Right hindlimb (tissue), 1 donor: ENCODE measurements around the gene CEP41.

Source experiments
- DNase-seq: peaks from one replicate; pipeline ENCODE4 v3.0.0-alpha.2; 2018

CEP41 gene

GRCh38 chr7:130440527-130441365 is at the start of gene CEP41:
Gene CEP41 (minus strand): TSS chr7:130441016. CDS start chr7:130440966, 50 bp downstream.
- peak; percentile 99 for DNase-seq

GRCh38 chr7:130490311-130490791 is 49.5 kb upstream of the CEP41 start:
- peak; percentile 68 for DNase-seq

- DNase-seq = peak; percentile 65
Measured at GRCh38 chr7:130489140-130489983, 48.5 kb upstream of the CEP41 start.

GRCh38 chr7:130488392-130489139 is 47.8 kb upstream of the CEP41 start:
- DNase-seq = no peak

- no peak for DNase-seq
Measured at GRCh38 chr7:130486954-130487436, 46.2 kb upstream of the CEP41 start.

- DNase-seq = peak; percentile 43
Measured at GRCh38 chr7:130486114-130486953, 45.5 kb upstream of the CEP41 start.

GRCh38 chr7:130485734-130486113 is 44.9 kb upstream of the CEP41 start:
- no peak for DNase-seq

- DNase-seq = no peak
Measured at GRCh38 chr7:130483031-130483430, 42.2 kb upstream of the CEP41 start.

- DNase-seq = peak; percentile 63
Measured at GRCh38 chr7:130481898-130482297, 41.1 kb upstream of the CEP41 start.

- no peak for DNase-seq
Measured at GRCh38 chr7:130479716-130480400, 39.0 kb upstream of the CEP41 start.

- DNase-seq = no peak
Measured at GRCh38 chr7:130478991-130479390, 38.2 kb upstream of the CEP41 start.

GRCh38 chr7:130476297-130477150 is 35.7 kb upstream of the CEP41 start:
- DNase-seq = peak; percentile 80

- DNase-seq = no peak
Measured at GRCh38 chr7:130475776-130476175, 35.0 kb upstream of the CEP41 start.

- no peak for DNase-seq
Measured at GRCh38 chr7:130473876-130474275, 33.1 kb upstream of the CEP41 start.

- no peak for DNase-seq
Measured at GRCh38 chr7:130473289-130473688, 32.5 kb upstream of the CEP41 start.

- DNase-seq = no peak
Measured at GRCh38 chr7:130471974-130472373, 31.2 kb upstream of the CEP41 start.

GRCh38 chr7:130468612-130469011 is 27.8 kb upstream of the CEP41 start:
- no peak for DNase-seq

- DNase-seq = no peak
Measured at GRCh38 chr7:130463553-130464434, 23.0 kb upstream of the CEP41 start.

GRCh38 chr7:130461272-130461671 is 20.5 kb upstream of the CEP41 start:
- no peak for DNase-seq
